SK-MEL-5 (cell line): ENCODE measurements around the gene KDM7A. TPM values are rescaled to one million over a fixed set of nuclear protein-coding genes. Genes with fewer than 3 reads are reported as not detected.

ENCODE experiments used
- DNase-seq: peaks from one replicate; pipeline ENCODE4 v3.0.0-alpha.2; 2016; ENCODE audit warnings: low read depth, low spot score
- in situ Hi-C: cut with HindIII; loops from 2 replicates; pipeline ENCODE4 v1.10.0; 2016; ENCODE audit warnings: low sequenced_read_pairs, high pct_unique_total_duplicates, low pct_unique_long_range_greater_than_20kb
- total RNA-seq: library from RNA; depleted of rRNA; stranded (reverse); fragments of >200 nt; shearing (Covaris generic); gene quantifications from 2 replicates; pipeline ENCODE4 v1.2.3, GENCODE V29; 2014

Gene KDM7A
- total RNA-seq, 1 experiment from 2014 or later, result 5.3 TPM

DNA sequence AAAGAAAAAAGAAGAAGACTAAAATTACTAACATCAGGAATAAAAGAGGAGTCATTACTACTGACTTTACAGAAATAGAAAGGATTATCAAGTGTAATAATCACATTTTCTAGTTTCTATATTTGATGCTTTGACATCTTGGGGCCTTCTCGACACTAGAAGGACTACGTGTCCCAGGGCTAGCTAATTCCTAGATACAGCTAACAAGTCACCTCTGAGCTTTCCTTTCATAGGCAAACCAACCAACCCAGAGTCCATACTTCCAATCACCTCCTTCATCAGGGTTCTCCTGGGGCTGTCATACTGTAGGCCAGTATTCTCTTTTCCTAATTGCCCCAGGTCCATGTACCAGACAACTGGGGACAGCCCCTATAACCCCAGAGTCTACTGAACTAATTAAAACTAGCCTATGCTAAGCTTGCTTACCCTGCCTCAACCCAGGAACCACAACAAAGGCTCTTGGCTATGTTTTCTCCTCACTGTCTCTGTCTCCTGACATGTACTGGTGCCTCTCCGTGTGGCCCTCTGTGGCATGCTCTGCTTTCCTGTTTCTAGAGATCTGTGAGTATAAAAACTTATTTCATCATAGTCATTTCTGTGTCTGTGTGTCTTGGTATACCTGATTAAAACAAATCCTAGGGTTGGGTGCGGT, 107.4 kb downstream of the KDM7A start:
- in situ Hi-C loops, result no loop called here

DNA sequence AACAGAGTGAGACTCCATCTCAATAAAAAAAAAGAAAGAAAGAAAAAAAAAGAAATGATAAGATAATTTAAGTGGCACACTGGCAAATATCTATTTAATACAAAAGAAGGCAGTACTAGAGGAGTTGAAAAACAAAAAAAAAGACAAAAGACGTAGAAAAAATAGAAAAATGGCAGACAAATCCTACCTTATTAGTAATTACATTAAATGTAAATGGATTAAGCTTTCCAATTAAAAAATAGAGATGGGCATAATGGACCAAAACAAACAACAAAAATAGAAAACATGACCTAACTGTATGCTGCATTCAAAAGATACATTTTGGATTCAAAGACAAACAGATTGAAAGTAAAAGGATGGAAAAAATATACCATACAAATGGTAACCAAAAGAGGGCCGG, 108.8 kb downstream of the KDM7A start:
- in situ Hi-C loops, result no loop called here
- no peak for DNase-seq

More for the DNA sequence above, 107.4 kb downstream of the KDM7A start:
- DNase-seq, result no peak

DNA sequence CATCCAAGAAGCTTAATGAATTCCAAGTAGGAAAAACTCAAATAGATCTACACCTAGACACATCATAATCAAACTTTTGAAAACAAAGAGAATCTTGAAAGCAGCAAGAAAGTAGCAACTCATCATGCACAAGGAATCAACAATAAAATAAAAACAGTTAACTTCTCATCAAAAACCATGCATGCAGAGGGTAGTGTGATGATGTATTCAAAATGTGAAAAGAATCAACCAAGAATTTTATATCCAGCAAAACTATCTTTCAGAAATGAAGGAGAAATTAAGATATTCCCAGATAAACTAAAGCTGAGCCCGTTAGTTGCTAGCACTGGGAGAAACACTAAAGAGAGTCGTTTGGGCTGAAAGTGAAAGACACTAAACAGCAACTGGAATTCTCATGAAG, 109.7 kb downstream of the KDM7A start:
- no peak for DNase-seq
- in situ Hi-C loops, result no loop called here

DNA sequence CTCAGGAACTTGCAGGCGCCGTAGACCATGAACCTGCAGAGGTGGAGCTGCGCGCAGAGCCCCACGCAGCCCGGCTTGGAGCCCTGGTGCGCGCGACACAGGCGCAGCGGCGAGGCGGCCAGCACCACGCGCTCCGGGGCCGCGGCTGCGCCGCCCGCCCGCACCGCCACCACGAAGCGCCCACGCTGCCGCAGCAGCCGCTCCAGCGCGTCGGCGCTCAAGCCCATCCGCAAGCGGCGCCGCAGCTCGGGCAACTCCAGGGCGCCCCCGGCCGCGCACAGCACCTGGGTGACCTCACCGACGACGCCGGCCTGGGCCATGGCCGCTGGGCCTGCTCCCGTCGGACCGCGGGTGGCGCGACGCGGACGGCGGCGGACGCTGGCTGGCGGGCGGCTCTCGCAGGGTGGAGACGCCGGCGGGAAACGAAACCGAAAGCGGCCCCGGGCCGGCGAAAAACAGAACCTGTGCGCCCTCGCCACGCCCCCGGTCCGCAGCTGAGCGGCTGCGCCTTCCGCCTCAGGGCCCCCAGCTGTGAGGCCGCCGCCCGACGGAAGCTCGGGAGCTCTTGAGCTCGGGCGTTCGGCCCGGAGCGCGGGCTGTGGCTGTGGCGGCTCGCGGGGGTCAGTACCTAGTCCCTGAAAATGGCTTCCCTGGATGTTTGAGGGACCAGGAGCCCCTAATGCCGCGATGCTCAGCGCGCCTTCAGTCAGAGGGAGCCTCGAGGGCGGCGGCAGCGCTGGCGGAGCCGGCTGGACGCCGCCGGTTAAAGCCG, 114.1 kb downstream of the KDM7A start, which contains the start of gene PARP12:
Gene PARP12 (minus strand): TSS at position 424 of the 772 bp plus-strand sequence. CDS start 104 bp downstream, at position 320.
- in situ Hi-C loops, result no loop called here
- peak; percentile 67 for DNase-seq

DNA sequence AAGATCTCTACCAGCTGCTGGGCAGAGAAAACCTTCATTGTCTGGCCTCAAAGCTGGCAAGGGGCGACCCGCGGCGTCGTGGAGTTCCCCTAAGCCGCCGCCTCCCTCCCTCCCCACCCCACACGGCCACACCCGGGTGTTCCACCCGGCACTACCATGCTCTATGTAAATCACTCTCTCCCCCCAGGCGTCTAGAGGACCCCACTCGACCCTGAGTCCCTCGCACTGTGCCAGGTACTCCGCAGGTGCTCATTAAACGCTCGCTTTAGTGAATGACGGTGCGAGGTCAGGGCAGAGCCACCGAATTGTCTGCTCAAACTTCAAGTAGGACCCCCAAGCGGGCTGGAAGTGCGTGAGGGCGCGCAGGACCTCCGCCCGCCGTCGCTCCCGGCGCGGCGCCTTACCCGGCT, 114.7 kb downstream of the KDM7A start:
- in situ Hi-C loops, result no loop called here
- no peak for DNase-seq

DNA sequence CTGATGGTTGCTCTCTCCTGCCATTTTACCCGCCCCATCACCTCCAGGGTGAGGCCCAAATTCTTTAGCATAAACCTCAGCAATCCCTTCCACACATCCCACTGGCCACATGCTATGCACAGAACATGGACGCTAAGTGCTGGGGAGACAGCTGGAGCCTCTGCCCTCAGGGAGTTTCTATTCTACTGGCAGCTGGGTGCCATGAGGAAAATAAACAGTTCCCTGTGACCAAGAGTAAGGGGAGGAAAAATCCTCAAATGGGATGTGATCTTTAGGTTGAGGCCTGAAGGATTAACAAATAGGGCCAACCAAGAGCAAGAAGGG, 115.2 kb downstream of the KDM7A start:
- in situ Hi-C loops, result no loop called here
- DNase-seq, result no peak

DNA sequence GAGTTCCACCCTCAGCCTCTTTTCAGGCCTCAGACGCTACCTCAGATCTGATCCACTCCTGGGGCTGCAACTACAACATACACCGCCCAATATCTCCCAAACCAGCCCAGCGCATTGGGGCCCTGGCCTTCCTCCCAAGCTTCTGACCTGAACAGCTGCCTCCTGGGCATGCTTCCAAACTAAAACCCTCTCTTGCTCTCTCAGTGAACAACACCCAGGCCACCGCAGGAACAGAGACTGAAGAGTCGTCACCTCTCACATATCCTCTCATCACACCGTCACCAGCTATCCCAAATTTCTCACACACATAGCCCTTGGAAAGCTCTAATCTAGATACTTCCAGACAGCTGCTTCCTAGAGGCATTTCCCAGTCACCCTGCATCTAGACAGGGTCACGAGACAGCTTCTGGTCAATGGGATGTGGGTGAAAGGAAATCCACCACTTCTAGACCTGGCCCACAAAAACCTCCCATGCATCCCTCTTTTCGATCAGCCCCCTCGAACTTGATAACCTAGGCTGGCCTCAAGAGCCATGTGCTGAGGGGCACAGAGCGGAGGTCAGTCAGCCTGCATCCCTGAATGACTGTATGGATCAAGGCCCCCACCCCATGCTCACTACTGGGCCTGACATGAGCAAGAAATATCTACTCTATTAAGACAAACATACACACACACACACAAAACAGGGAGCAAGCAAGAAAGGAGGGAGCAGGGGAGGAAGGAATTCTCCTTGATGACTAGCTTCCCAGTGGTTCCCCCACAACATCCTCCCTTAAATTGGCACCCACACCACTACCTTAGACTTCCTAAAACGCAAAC, 115.8 kb downstream of the KDM7A start:
- DNase-seq, result no peak
- in situ Hi-C loops, result no loop called here

DNA sequence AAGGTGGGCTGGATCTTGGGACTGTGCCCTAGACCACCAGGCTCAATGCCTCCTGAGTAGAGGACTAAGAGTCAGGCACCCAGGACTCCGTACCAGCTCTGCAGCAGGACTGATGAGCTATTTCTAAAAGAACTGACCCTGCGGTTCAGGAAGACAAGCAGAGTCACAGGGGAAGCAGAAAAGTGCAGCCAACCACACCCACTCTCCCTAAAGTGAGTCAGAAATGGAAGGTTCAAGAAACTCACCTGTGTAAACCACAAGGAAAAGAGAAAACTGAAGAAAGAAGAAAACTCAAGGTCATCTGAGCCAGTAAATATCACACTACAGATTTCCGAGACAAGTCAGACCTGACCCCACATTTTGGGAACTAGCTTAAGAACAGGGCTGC, 116.5 kb downstream of the KDM7A start:
- DNase-seq, result no peak
- in situ Hi-C loops, result no loop called here

DNA sequence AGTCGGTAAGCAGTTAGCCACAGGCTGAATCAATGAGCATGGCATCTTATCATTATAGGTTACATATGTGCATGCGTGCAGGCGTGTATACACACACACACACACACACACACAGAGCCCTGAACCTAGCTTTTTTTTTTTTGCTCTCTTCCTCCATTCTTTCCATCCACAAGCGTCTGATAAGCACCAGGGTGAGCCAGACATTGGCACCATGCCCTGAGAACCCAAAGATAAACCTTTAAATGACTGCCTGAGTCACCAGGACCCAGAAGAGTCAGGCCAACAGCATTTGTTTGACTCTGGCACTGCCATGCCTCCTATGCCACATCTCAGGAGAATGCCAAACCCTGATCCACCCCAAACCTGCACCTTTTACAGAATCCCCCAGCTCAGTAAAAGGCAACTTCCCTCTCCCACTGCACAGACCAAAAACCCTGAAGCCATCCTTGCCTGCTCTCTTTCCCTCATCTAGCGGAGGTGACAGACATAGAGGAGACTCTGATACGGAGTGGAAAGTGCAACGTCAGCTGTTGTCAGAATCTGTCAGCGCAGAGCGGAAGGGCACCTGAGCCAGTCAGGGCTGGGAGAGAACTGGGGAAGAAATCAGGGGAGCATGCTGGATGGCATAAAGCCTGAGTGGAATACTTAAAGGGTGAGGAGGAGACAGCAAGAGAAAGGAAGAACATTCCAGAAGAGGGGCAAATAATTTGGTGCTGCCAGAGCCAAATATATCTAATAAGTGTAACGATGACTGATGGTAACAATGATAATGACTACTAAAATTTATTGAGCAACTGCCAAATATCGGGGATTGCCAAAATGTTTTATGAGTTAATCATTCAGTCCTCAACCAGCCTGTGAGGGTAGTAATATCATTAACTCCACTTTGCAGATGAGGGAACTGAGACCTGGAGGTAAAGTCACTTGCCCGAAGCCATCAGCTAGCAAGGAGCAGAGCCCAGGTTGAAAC, 117.2 kb downstream of the KDM7A start:
- DNase-seq, result no peak
- in situ Hi-C loops, result no loop called here

DNA sequence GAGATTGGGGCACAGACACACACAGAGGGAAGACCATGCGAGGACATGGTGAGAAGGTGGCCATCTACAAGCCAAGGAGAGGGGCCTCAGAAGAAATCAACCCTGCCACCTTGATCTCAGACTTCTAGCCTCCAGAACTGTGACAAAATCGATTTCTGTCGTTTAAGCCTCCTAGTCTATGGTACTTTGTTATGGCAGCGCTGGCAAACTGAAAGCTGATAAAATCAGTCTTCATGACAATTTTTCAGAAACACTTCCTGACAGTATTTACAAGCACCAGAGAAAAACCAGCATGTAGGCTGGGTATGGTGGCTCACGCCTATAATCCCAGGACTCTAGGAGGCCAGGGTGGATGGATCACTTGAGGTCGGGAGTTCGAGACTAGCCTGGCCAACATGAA, 118.3 kb downstream of the KDM7A start:
- no peak for DNase-seq
- in situ Hi-C loops, result no loop called here

DNA sequence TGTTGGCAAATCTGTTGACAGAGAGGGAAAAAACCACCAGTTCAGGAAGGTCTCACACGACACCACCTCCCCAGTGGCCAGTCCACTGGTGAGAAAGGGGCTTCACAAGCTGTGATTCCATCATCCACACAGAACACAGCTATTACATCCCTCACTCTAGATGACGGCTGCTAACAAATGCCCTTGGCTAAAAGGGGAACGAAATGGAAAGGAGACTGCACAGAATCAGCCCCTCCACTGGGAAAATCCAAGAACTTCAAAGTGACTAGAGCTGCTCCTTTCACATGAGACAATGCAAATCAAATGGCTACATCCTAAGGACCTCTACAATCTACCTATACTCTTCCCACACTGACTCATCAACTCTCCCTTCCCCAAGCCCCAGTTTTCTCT, 119.6 kb downstream of the KDM7A start:
- in situ Hi-C loops, result no loop called here
- no peak for DNase-seq

DNA sequence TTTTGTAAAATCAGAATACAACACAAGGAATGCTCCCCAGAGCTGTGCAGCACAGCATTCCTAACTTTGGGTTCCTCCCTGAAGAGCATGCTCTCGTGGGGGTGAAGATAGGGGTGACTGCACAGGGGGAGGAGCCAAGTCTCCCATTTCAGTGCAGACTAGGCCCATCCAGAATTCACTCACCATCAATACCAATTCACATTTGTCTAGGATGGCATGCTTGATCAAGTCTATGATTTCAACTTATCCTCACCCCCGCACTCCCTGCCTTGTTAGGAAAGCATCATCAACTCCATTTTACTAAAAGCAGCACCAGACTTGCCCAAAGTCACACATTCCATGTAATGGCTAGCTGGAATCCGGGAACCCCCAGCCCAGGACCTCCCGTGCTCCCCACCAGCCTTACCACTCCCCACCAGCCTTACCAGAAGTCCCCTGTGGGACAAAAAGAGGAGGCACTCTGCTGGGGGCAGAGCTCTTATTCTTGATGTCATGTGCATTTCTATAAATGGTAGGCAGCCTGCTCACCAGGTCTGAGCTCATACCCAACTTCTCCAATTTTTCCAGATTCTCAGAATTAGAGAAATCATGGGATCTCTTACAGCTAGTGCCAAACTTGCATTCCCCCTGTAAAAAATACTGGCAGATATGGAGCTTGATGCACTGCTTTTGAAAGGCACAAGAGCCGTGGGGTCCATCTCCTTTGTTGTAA, 120.2 kb downstream of the KDM7A start:
- in situ Hi-C loops, result no loop called here
- no peak for DNase-seq

DNA sequence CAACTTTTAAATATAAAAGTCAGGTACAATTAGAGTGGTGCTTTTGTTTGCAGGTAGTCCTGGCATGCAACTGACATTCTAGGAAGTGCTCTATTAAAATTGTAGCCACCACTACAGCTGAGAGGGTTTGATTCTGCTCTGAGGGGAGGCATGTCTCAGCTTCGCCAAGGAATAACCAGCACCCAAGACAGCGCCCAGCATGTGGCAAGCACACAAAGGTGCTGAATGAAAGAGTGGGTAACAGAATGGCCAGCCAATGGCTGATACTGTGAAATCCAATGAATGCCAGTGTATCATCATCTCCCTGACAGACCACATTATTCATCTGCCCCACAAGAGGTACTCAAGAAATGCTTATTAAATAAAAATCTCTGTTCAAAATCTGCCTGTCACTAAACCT, 121.0 kb downstream of the KDM7A start:
- in situ Hi-C loops, result no loop called here

DNA sequence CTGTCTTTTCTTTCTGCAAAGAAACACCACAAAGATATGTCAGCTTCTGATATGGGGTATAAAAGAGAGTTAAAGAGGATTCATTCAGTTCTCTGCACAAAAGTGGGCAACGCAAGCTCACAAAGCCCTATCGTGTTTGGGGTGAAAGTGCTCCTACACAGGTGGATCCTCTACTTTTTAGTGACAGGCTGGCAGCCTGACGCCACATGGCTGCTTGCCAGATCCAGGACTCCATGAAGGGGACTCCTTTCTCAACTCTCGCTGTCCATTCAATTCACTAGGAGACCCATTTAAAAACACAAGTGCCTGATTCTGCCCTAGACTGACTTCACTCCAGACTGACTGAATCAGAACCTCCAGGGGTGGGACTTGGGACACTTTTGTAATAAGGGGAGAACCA, 122.0 kb downstream of the KDM7A start:
- DNase-seq, result no peak
- in situ Hi-C loops, result no loop called here

More for the DNA sequence above, 121.0 kb downstream of the KDM7A start:
- no peak for DNase-seq

DNA sequence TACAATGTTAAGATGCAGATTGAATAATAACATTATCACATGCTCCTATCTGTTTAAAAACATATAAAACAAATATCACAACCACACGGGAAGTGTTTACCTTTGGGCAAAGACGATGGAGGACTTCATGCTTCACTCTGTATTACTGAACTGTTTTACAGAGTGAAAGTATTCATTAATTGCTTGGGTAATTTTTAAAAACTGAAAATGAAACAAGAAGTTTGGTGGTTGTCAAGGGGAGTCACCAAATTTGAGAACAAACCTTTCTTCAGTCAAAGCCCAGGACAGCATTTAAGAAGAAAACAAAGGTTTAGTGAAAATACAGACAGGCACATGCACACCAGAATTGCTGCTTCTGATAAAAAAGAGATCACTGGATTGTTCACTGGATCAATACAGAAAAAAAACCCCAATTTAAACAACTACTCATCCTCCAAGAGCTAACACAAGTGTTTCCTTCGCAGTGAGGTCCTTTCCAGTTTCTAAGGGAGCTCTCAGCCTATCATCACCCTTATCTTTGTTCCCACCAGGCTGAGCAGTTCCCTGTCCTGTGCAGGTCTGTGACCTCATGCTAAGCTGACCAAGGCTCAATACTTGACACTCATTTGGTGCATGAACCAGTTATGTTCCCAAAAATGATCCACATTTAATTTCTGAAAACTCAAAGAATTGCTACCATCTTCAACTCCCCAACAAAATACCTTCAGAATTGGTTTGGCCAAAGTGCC, 122.8 kb downstream of the KDM7A start:
- no peak for DNase-seq
- in situ Hi-C loops, result no loop called here

DNA sequence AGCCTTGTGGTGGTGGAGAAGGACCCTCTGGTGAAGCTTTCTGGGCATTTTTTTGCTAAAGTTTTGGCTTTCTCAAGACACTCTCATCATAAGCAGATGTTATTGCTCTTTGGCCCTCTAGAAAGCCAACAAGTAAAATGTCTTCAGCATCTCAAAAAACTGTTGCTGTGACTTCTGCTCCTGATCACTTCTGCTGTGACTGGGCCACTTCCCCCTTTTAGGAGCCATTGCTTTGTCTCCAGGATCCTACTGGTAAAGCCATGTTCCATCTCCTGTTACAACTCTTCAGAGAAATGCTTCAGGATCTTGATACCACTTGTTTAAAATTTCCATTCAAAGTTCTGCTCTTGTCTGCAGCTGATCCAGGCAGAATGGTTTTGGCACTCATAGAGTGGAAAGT, 125.0 kb downstream of the KDM7A start:
- DNase-seq, result no peak
- in situ Hi-C loops, result no loop called here
